Fibroblast of the aortic adventitia (primary cell): ENCODE data around the gene GTF3C5. TPM values are rescaled to one million over a fixed set of nuclear protein-coding genes. Genes with fewer than 3 reads are reported as not detected.

Source experiments
- DNase-seq: peaks from one replicate; pipeline ENCODE4 v3.0.0-alpha.2; 2010; ENCODE audit warnings: low read depth
- H3K4me3 ChIP-seq: 2 replicates; pipeline ENCODE4 v1.5.1; 2011; ENCODE audit warnings: low read depth, mild to moderate bottlenecking, control low read depth, low read length, moderate library complexity
- CTCF ChIP-seq: IDR thresholded peaks from 2 replicates; pipeline ENCODE4 v1.5.1; 2011; ENCODE audit warnings: mild to moderate bottlenecking, low read length, control low read depth, inconsistent platforms; ENCODE audit not compliant: insufficient read depth
- total RNA-seq: library from RNA; depleted of rRNA; stranded (reverse); fragments of >200 nt; gene quantifications from 2 replicates; pipeline ENCODE4 v1.2.3, GENCODE V29; 2012; ENCODE audit warnings: low replicate concordance

Gene GTF3C5
- total RNA-seq, 1 donor, result 33.9 TPM

- no peak for TF ChIP-seq CTCF
- H3K4me3 ChIP-seq, result no peak overlapping the region
- DNase-seq, result no peak
Measured at GRCh38 chr9:133086894-133087293, 56.1 kb downstream of the GTF3C5 start.

- TF ChIP-seq CTCF, result no peak
- H3K4me3 ChIP-seq, result no peak overlapping the region
- no peak for DNase-seq
Measured at GRCh38 chr9:133087429-133088145, 56.8 kb downstream of the GTF3C5 start.

- no peak overlapping the region for H3K4me3 ChIP-seq
- no peak for TF ChIP-seq CTCF
- DNase-seq, result no peak
Measured at GRCh38 chr9:133088146-133088750, 57.5 kb downstream of the GTF3C5 start.

GRCh38 chr9:133088756-133089155 lies 58.0 kb downstream of the GTF3C5 start:
- DNase-seq, result no peak
- TF ChIP-seq CTCF, result no peak
- no peak overlapping the region for H3K4me3 ChIP-seq

GRCh38 chr9:133089271-133089671 lies 58.5 kb downstream of the GTF3C5 start:
- no peak overlapping the region for H3K4me3 ChIP-seq
- TF ChIP-seq CTCF, result no peak
- DNase-seq, result no peak

- TF ChIP-seq CTCF, result no peak
- no peak for DNase-seq
- H3K4me3 ChIP-seq, result no peak overlapping the region
Measured at GRCh38 chr9:133090187-133090586, 59.4 kb downstream of the GTF3C5 start.
